Measurements from ENCODE around the gene THAP7.

GRCh38 chr22:20968281-20968977 lies 33.5 kb downstream of the THAP7 start:
- TF ChIP-seq, protein P1, sequence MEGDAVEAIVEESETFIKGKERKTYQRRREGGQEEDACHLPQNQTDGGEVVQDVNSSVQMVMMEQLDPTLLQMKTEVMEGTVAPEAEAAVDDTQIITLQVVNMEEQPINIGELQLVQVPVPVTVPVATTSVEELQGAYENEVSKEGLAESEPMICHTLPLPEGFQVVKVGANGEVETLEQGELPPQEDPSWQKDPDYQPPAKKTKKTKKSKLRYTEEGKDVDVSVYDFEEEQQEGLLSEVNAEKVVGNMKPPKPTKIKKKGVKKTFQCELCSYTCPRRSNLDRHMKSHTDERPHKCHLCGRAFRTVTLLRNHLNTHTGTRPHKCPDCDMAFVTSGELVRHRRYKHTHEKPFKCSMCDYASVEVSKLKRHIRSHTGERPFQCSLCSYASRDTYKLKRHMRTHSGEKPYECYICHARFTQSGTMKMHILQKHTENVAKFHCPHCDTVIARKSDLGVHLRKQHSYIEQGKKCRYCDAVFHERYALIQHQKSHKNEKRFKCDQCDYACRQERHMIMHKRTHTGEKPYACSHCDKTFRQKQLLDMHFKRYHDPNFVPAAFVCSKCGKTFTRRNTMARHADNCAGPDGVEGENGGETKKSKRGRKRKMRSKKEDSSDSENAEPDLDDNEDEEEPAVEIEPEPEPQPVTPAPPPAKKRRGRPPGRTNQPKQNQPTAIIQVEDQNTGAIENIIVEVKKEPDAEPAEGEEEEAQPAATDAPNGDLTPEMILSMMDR (IDR thresholded peaks at IDR 0.05) = no peak
- TF ChIP-seq POLR2A (IDR thresholded peaks at IDR 0.05) (no peak), EP300 (IDR thresholded peaks at IDR 0.05) (no peak)
